NCI-H2196 (cell line): Measurements from ENCODE around the gene AQP1.
A peak's percentile ranks its signal among the peaks of the same experiment; 100 is the strongest.

Experiments
- DNase-seq: peaks from one replicate; lab custom pipeline; 2025; ENCODE audit not compliant: unreplicated experiment; lab: John Stamatoyannopoulos, UW

The AQP1 gene

DNA sequence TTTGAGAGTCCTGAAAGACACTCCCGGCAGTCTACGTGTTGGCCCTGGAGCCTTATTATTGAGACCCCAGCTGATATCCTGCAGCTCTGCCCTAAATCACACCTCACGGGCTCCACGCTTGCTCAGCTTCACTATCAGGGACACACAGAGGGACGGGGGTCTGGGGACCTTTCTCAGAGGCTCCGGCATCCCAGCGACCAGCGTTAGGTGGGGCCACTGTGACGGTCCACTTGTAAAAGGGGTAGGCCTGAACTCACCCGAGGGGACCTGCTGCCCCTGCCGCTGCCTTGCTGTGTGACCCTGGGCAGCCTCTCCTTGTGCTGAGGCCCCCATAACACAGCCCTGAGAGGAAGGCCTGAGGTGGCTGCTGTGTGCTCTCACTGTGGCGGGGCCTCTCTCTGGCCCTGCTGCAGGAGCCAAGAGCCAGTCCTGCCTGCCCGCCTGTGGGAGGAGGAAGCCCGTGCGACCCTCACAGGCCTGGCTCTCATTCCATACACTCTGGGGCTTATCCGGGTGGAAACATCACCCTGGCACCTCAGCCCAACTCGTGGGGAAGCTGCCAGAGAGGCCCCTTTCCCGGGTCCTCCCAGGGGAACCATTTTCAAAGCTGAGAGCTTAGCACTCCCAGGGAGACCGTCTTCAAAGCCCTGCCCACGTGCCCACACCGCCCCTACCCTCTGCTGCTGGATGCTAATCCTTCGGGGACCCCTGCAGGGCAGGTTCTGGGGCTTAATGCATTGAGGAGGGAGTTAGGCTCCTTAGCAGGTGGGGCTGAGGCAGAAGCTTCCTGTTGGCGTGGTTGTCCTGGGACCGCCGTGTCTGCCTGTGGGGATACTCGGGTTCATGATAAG is 21.7 kb downstream of the AQP1 start:
- DNase-seq = no peak

DNA sequence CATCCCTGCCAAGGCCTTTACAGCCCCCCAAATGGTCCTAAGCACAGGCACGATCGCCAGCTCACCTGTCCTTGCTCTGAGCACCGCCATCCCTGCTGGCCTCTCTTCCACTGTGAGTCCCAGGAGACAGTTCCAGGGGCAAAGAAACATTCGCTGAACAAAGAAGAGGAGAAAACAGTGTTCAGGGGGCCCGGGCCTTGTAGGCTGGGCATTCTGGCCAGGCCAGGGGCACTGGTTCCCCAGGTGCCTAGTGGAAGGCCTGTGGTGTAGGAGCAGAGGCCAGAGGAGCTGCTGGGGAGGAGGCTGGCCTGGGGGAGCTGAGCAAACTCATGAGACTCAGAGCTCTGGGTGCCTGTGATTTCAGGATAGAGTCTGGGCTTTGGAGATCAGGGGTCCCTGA is 22.6 kb downstream of the AQP1 start:
- no peak for DNase-seq

DNA sequence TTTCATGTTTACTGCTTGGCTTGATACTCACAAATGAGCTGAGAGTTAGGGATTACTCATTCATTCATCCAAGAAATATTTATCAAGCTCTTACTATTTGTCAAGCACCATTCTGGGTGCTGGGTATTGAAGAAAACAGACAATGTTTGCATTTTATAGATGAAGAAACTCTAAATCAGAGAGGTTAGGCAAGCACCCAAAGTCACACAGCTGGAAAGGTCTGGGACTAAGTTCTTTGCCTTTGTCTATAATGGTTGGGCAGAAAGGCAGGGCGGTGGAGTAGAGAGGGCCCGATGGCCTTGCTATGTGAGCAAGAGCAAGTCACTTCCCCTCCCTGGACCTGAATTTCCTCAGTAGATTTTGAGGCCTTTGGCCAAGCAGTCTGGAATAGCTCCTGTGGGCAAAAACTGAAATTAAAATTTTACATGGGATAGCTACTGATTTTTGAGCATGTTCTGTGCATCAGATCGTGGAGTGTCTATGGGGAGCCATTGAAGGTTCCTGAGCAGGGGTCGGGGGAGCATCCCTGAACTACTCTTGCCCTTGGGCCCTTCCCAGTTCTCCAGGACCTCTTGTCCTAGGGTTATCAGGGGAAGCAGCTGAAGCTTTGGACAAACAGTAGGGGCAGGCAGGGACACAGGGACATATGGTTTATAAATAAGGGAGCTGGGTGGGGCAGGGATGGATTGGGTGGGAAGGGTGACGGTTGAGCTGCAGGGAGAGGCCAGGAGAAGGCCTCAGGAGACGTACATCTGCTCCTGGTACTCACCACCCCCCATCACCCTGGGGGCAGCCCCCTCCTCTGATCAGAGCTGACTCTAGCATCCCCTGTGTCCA is 23.3 kb downstream of the AQP1 start:
- no peak for DNase-seq

DNA sequence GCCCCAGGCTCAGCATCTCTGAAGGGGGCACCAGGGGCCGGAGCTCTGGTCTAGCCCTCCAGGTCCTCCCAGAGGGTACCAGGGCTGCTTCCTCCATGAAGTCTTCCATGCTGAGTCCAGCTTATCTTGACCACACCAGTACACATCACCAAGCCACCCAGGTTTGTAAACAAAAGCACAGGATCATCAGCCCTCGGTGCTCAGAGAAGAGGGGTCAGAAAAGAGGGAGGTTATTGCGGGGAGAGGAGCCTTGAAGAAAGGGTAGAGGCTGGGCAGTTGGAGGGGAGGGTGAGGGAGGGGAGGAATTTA is 23.9 kb downstream of the AQP1 start:
- no peak for DNase-seq

DNA sequence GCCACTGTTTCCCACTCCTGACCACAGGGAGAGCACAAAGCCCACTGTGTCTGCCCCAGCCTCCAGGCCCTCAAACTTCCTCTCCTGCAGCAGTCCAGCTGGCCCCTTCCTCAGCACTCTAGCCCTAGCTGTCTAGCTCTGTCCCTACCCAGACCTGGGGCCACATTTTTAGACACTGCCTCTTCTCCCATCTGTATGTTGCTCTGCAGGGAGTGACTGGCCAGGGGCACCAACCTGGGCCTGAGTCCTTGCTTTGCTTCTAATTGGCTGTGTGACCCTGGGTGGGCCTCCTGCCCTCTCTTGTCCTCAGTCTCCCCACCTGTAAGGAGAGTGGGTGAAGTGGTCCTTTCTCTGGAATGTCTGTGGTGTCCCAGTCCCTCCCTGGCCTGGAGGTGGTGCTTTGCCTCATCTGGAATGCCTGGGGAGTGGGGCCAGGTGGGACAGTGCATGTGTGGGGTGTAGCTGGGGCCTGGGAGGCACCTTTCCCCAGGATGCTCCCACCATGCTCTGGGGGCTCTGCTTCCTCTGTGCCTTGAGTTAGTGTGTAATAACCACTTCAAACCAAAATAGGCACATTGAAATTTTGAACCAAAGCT is 25.1 kb downstream of the AQP1 start:
- DNase-seq = no peak

DNA sequence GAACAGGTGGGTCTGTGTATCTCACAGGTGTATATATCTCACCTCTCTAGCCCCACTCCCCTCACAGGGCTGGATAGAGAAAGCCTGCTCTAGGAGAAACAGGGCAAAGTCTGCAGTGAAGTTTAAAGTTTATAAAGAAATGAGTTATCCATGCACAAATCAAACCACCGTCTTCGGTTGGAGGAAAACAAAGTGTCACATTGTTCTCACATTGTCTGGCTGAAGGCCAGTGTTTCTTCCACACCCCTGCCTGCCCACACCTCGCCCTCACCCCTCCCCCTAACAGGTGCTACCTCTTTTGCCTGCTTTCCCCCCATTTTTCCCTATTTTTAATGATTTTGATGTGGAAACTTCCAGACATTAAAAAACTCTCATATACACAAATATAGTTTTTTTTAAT is 25.8 kb downstream of the AQP1 start:
- DNase-seq = no peak

DNA sequence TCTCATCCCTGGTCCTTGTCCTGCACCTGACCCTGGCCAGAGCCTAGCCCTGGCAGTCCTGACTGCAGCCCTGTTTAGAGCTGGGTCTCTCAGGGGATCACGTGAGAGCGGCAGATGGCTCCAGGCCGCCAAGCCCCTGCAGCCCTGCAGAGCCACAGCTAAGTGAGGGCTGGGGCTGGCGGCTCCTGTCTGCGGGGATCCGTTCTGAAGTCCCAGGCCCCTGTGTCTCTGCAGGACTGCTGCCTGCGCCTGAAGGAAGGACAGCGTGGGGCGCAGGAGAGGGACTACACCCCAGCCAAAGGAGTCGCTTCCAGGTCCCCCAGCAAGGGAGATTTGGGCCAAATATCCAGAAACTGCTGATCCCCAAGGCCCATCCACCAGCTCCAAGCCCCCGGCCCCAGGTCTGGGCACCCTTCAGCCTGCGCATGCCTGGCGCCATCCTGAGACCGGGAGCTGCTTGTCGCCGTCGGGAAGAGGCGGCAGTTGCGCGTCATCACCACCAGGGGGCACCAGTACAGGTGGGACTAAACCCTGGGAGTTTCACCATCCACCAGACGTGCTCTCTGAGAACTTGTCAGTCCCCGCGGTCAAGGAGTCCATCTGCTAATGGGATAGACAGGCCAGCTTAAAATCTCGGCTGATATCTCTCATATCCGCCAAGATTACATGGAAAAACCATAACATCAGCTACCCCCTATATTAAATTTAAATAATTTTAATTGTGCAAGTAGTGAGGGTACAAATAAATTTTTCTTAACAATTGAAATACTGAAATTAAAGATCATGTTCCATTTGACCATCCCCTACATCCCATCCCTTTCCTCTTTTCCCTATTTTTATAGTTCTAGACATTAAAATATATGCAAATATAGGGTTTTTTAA is 27.0 kb downstream of the AQP1 start:
- DNase-seq = peak; percentile 74

DNA sequence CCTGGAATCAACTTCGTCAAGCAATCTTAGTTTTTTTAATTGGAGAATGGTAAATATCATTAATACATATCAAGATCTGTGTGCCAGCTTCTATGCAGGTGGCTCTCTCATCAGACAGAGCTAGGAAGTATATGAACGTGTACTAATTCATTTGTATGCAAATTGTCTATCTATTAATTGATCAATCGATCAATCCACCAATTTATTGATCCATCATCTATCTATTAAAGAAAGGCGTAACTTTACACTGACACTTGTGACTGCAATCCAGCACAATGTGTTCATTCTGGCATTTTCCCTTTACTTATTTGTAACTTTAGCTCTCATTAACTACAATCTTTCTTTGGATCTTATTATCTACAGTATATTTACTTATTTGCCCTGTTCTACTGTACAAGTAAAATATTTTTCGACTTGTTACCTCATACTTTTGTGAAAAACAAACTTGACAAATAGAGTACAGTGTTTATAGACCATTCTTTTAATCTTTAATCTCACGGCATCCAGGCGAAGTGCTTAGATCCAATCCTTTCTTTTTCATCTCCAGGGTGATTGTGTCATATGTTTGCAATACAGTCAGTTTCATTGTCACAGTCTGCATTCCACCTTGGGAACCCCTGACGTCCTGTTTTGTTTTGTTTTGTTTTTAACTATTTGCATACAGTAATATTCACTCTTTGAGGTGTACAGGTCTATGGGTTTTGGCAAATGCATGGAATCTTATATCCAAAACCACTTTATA is 30.1 kb downstream of the AQP1 start:
- DNase-seq = no peak

DNA sequence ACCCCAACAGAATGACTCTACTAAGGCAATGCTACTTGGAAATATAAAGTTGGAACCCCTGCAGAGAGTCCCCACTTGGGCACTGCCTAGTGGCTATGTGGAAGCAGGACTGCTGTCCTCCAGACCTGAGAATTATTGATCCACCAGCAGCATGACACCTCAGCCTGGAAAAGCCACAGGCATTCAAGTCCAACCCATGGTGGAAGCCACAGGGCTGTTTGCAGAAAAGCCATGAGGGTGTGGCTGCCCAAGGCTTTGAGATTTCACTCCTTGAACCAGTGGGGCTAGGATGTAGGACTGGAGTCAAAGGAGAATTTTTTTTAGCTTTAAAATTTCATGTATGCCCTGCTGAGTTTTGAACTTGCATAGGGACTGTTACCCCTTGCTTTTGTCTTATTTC is 38.5 kb downstream of the AQP1 start:
- no peak for DNase-seq

DNA sequence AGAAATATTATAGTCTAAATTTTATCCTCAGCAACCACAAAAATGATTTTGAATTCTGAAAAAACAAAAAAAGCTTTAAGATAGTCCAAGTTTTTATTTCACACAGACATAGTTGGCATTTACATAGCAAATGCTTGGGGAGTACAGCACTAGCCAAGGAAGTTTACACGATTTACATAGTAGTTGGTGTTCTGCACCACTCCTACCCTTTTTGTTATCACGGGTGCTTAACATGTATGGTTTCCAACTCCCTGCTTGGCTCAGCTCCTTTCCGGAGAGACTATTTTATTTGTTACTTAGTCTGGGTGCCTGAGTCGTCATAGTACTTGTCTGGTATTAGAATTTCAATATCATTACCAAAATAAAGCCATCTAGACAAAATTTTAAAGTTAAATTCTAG is 43.3 kb downstream of the AQP1 start:
- no peak for DNase-seq

DNA sequence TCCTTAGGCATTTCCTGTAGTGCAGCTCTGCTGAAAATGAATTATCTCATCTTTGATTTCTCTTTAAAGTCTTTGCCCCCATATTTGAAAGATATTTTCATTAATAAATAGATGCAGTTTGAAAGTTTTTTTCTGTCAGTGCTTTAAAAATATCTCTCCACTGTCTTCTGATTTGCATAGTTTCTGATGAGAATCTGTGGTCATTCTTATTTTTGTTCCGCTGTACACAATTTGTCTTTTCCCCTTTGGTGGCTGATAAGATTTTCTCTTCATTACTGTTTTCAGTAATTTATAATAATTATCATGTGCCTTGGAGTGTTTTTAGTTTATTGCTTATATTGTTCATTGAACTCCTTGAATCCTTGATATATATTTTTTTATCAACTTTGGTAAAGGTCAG is 45.1 kb downstream of the AQP1 start:
- DNase-seq = no peak

DNA sequence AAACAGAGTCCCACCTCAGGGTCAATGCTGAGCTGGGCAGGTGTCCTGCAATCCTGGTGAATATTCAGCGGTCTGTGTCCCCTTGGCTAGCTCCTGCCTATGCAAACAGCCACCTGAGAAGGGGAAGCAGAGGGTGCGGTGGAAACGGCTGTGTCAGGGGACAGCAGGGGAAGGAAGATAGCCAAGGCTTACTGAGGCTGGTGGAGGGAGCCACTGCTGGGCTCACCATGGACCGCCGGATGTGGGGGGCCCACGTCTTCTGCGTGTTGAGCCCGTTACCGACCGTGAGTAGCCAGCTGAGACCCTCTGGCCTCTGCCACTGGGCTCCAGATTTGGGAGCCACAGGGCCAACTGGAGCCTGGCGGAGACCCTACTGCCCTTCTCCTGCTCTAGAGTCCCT is 52.2 kb downstream of the AQP1 start, which contains the start of gene GHRHR:
Gene GHRHR, plus strand, starts transcription at position 112 of the 400 bp plus-strand sequence. Its CDS starts 116 bp downstream, at position 228.
- no peak for DNase-seq

DNA sequence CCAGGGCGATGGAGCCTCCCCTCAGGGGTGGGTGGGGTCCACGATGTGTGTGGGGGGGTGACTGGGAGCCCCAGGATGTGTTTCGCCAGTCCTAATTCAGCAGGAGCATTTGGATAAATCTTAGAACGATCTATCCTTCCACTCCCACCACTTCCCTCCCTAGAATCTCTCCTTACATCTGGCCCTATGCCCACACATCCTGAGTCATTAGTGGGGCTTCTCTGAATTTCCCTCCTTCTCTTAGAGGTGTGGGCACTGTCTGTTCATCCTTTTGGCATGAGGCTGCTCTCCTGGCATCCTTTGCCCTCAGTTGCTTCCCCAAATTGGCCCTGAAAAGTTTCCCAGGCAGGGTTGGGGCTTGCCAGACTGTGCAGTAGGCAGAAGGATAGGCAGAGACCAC is 53.7 kb downstream of the AQP1 start:
- DNase-seq = no peak

DNA sequence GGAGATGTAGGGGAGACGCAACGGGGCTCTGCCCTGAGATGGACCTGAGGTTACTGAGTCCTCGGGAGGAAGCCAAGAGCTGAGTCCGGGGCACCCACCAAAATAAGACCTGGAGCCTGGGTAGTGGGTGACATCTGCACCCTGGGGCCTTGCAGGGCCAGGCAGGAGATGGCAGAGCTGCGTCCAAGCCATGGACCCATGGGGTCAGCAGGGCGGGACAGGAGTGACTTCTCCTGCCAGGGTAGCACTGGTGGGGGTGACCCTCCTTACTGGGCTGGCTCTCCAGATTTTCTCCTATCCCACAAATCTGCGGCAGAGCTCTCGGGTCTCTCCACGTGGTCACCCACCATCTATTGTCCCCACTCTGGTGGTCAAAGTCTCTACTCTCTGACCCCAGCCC is 54.2 kb downstream of the AQP1 start:
- DNase-seq = no peak

DNA sequence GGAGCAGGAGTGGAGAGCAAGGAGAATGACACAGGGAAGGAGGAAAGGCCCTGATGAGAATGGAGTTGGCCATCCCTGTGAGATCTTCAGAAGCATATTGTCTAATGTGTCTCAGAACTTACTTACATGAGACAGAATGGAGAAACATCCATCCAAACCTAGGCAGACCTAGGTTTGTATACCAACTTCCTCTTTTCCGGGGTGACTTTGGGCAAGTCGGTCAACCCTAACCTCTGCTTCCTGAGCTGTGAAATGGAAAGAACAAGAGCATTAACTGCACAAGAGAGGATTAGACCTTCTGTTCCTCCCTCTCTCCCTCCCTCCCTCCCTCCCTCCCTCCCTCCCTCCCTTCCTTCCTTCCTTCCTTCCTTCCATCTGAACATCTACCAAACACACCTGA is 56.6 kb downstream of the AQP1 start:
- no peak for DNase-seq

DNA sequence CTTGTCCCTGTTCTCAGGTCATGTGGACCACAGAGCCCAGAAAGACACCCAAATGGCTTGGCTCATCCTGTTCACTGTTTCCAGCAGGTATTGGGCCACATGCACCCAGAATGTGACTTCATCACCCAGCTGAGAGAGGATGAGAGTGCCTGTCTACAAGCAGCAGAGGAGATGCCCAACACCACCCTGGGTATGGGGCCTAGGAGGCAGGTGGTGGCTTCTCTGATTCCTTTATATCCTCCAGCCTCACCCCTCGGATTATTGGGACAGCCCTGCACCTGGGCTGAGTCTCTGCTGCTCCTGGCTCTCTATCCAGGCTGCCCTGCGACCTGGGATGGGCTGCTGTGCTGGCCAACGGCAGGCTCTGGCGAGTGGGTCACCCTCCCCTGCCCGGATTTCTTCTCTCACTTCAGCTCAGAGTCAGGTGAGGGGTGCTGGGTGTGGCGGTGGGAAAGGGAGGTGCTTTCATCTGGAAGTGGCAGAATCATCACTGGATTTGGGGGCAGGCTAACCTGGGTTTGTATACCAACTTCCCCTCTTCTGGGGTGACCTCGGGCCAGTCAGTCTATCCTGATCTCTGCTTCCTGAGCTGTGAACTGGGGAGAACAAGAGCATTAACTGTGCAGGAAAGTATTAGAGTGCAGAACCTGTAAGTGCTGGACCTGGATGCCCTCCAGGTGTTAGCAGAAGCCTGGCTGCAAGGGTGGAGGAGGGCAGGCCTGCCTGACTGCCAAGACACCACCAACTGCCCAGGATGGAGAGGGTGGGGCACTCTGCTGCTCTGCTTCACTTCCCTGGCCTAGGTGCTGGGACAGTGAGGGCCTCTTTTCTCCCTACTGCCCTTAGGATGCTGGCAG is 57.3 kb downstream of the AQP1 start:
- DNase-seq = no peak

DNA sequence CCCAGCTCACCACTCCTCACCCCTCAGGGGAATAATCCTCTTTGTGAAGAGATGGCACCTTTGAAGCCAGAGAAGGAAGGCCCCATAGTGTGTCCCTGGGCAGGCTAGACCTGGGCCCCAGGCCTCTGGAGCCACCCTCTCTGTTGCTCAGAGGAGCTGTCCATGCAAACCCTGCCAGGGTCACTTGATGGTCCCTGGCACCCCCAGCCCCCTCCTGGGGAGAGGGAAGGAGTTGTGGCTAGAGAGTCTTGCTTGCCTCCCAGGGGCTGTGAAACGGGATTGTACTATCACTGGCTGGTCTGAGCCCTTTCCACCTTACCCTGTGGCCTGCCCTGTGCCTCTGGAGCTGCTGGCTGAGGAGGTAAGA is 57.9 kb downstream of the AQP1 start:
- no peak for DNase-seq

DNA sequence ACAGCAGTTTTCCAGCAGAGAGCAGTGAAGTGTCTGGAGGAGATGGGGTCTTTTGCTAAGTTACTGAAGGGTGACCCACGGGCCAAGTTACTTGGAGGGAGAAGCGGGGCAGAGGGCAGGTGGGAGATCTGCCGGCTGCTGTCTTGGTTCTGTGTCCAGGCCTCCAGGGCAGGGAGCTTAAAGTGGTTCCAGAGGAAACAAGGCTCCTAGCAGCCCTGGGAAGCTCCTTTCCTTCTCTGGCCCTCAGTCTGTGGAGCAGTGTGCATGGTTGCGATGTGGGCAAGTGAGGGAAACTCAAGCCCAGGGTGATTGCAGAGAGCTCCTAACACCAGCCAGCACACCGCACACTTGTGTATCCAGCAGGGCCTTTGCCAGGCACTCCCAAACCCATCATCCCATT is 58.4 kb downstream of the AQP1 start:
- DNase-seq = no peak

DNA sequence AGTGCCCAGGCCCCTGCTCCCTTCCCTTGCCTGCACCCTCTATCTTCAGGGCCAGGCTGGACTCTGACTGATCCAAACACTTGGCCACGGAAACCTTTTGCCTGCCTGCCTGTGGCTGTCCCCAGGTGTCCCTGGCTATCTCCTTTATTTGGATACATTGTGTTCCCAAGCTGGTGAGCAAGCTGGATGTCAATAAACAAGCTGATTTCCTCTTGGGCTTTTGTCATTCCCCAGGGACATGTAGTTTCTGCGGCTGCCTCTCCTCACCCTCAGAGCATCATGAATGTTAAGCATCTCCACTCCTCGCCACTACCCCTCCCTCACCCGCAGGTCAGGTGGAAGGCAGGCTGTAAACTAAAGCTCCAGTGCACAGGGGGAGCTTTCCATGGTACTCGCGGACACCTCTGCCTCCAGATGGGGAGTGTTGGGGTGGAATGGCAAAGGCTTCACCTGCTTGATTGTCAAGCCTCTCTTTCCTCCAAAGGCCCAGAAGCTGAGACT is 59.0 kb downstream of the AQP1 start:
- no peak for DNase-seq
